Neural progenitor cell (in vitro differentiated cells): ENCODE results near the gene NDUFA7. TPM values are rescaled to one million over a fixed set of nuclear protein-coding genes. Genes with fewer than 3 reads are reported as not detected.
A peak's percentile ranks its signal among the peaks of the same experiment; 100 is the strongest.

ENCODE experiments used
- DNase-seq: peaks from one replicate; pipeline ENCODE4 v3.0.0-alpha.2; 2016; ENCODE audit warnings: low spot score
- H2AFZ ChIP-seq: fragments of 200-600 bp; sonication (generic); replicated peaks from 2 replicates; pipeline ENCODE4 v1.6.1; 2016; ENCODE audit warnings: antibody characterized with exemption
- H3F3A ChIP-seq: fragments of 200-600 bp; sonication (generic); 2 replicates; pipeline ENCODE4 v1.6.1; 2016; ENCODE audit warnings: antibody characterized with exemption, low read depth
- H3K27ac ChIP-seq: fragments of 200-600 bp; sonication (generic); 2 replicates; pipeline ENCODE4 v1.5.1; 2016; ENCODE audit warnings: mild to moderate bottlenecking
- H3K27me3 ChIP-seq: fragments of 200-600 bp; sonication (generic); 2 replicates; pipeline ENCODE4 v1.6.1; 2016; ENCODE audit warnings: mild to moderate bottlenecking, moderate library complexity
- H3K36me3 ChIP-seq: fragments of 200-600 bp; sonication (generic); 2 replicates; pipeline ENCODE4 v1.5.1; 2016
- H3K4me1 ChIP-seq: fragments of 200-600 bp; sonication (generic); 2 replicates; pipeline ENCODE4 v1.6.1; 2016; ENCODE audit warnings: mixed run types
- H3K4me2 ChIP-seq: fragments of 200-600 bp; sonication (generic); 2 replicates; pipeline ENCODE4 v1.6.1; 2016
- H3K4me3 ChIP-seq: fragments of 200-600 bp; sonication (generic); 2 replicates; pipeline ENCODE4 v1.5.1; 2016
- H3K79me2 ChIP-seq: fragments of 200-600 bp; sonication (generic); 2 replicates; pipeline ENCODE4 v1.6.1; 2016; ENCODE audit warnings: low read depth
- H3K9ac ChIP-seq: fragments of 200-600 bp; sonication (generic); 2 replicates; pipeline ENCODE4 v1.6.1; 2016
- H3K9me3 ChIP-seq: fragments of 200-600 bp; sonication (generic); 2 replicates; pipeline ENCODE4 v1.5.1; 2016; ENCODE audit warnings: low read depth
- H4K20me1 ChIP-seq: fragments of 200-600 bp; sonication (generic); 2 replicates; pipeline ENCODE4 v1.6.1; 2016; ENCODE audit warnings: low read depth
- H3K27ac Mint-ChIP-seq: 3 replicates; pipeline ENCODE4 v1.8.0; 2021; ENCODE audit warnings: mixed read lengths
- H3K27me3 Mint-ChIP-seq: 2 replicates; pipeline ENCODE4 v1.8.0; 2022; ENCODE audit warnings: low read depth, mild to moderate bottlenecking, inconsistent platforms, moderate library complexity, mixed read lengths; ENCODE audit not compliant: insufficient read depth
- H3K36me3 Mint-ChIP-seq: 3 replicates; pipeline ENCODE4 v1.8.0; 2021; ENCODE audit warnings: mixed read lengths
- H3K4me1 Mint-ChIP-seq: 3 replicates; pipeline ENCODE4 v1.8.0; 2021; ENCODE audit warnings: mixed read lengths
- H3K4me3 Mint-ChIP-seq: 3 replicates; pipeline ENCODE4 v1.8.0; 2021; ENCODE audit warnings: mild to moderate bottlenecking, moderate library complexity, mixed read lengths
- H3K9me3 Mint-ChIP-seq: 3 replicates; pipeline ENCODE4 v1.8.0; 2020; ENCODE audit warnings: mixed read lengths
- EZH2 ChIP-seq: fragments of 200-600 bp; sonication (generic); IDR thresholded peaks from 2 replicates; pipeline ENCODE4 v1.6.1; 2017; ENCODE audit warnings: antibody characterized with exemption, mild to moderate bottlenecking, moderate library complexity
- EZH2phosphoT487 ChIP-seq: fragments of 200-600 bp; sonication (generic); IDR thresholded peaks from 2 replicates; pipeline ENCODE4 v1.6.1; 2017; ENCODE audit warnings: antibody characterized with exemption
- total RNA-seq: library from RNA; depleted of rRNA; stranded (reverse); fragments of >200 nt; gene quantifications from 2 replicates; pipeline ENCODE4 v1.2.3, GENCODE V29; 2015; ENCODE audit warnings: low replicate concordance
- TF ChIP-seq, protein P1 (sequence below): fragments of 200-600 bp; sonication (generic); IDR thresholded peaks from 2 replicates; pipeline ENCODE4 v1.5.1; 2017; ENCODE audit warnings: antibody characterized with exemption, mild to moderate bottlenecking

Gene NDUFA7
- total RNA-seq, 1 donor from 2014 or later = 21.0 TPM

GRCh38 chr19:8366961-8367326 is 45.8 kb upstream of the NDUFA7 start:
- peaks cover 55% of the 10 kb centered on the region for H3K27me3 ChIP-seq
- no peak overlapping the region for H3K27ac ChIP-seq
- no peaks in the 10 kb centered on the region for H3K9me3 Mint-ChIP-seq
- no peaks in the 10 kb centered on the region for H3K9me3 ChIP-seq
- H3K4me3 Mint-ChIP-seq = no peak overlapping the region
- H3K27ac Mint-ChIP-seq = no peak overlapping the region
- no peaks in the 10 kb centered on the region for H3K79me2 ChIP-seq
- peak overlapping the region; percentile 51 for H3K4me2 ChIP-seq
- TF ChIP-seq EZH2phosphoT487 = no peak
- TF ChIP-seq, protein P1, sequence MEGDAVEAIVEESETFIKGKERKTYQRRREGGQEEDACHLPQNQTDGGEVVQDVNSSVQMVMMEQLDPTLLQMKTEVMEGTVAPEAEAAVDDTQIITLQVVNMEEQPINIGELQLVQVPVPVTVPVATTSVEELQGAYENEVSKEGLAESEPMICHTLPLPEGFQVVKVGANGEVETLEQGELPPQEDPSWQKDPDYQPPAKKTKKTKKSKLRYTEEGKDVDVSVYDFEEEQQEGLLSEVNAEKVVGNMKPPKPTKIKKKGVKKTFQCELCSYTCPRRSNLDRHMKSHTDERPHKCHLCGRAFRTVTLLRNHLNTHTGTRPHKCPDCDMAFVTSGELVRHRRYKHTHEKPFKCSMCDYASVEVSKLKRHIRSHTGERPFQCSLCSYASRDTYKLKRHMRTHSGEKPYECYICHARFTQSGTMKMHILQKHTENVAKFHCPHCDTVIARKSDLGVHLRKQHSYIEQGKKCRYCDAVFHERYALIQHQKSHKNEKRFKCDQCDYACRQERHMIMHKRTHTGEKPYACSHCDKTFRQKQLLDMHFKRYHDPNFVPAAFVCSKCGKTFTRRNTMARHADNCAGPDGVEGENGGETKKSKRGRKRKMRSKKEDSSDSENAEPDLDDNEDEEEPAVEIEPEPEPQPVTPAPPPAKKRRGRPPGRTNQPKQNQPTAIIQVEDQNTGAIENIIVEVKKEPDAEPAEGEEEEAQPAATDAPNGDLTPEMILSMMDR = no peak
- no peak for TF ChIP-seq EZH2
- H4K20me1 ChIP-seq = no peaks in the 10 kb centered on the region
- peaks cover 37% of the 10 kb centered on the region for H3K27me3 Mint-ChIP-seq
- peak overlapping the region; percentile 10 for H3K4me3 ChIP-seq
- H2AFZ ChIP-seq = peak overlapping the region; percentile 15
- H3F3A ChIP-seq = peaks cover 20% of the 10 kb centered on the region
- H3K4me1 Mint-ChIP-seq = peaks cover 26% of the 10 kb centered on the region
- peaks cover 10% of the 10 kb centered on the region for H3K4me1 ChIP-seq
- H3K36me3 Mint-ChIP-seq = no peaks in the 10 kb centered on the region
- no peak overlapping the region for H3K9ac ChIP-seq
- no peak for DNase-seq
- no peaks in the 10 kb centered on the region for H3K36me3 ChIP-seq

GRCh38 chr19:8366121-8366581 is 45.0 kb upstream of the NDUFA7 start:
- peaks cover 26% of the 10 kb centered on the region for H3K4me1 Mint-ChIP-seq
- H3K27ac ChIP-seq = no peak overlapping the region
- peaks cover 37% of the 10 kb centered on the region for H3K27me3 Mint-ChIP-seq

DNA sequence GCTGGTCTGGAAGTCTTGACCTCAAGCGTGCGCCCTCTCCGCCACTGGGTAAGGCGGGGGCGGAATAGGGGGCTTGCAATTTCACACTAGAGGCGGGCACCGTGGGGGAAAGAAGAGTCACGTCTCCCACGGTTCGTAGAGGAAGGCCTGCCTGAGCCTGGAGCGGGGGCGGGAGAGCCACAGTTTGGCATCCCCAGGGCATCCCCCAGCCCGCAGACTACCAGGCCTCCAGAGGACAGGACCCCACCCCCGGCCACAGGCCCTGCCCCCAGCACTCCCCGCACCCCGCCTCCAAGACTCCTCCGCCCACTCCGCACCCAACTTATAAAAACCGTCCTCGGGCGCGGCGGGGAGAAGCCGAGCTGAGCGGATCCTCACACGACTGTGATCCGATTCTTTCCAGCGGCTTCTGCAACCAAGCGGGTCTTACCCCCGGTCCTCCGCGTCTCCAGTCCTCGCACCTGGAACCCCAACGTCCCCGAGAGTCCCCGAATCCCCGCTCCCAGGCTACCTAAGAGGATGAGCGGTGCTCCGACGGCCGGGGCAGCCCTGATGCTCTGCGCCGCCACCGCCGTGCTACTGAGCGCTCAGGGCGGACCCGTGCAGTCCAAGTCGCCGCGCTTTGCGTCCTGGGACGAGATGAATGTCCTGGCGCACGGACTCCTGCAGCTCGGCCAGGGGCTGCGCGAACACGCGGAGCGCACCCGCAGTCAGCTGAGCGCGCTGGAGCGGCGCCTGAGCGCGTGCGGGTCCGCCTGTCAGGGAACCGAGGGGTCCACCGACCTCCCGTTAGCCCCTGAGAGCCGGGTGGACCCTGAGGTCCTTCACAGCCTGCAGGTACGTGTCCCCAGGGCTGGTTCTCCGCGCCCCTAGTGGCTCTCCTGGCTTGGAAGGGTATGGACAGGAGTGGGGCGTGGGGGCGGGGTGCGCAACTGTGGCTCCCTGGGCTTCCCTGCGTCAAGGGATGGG is 42.9 kb upstream of the NDUFA7 start, which contains the start of gene ANGPTL4:
Gene ANGPTL4, plus strand, starts transcription at position 353 of the 969 bp plus-strand sequence. Its CDS starts 167 bp downstream, at position 520.
- H3K36me3 Mint-ChIP-seq = no peaks in the 10 kb centered on the region
- peak; percentile 64 for TF ChIP-seq EZH2
- TF ChIP-seq, protein P1 = peak; percentile 31
- TF ChIP-seq EZH2phosphoT487 = no peak
- no peaks in the 10 kb centered on the region for H3K9me3 Mint-ChIP-seq
- Histone ChIP-seq H3K4me2 (peak within 1 kb of the TSS; percentile 75), H4K20me1 (no peaks in the 10 kb centered on the region), H3K27me3 (peaks cover 56% of the 10 kb centered on the region), H3K27ac (no peak within 1 kb of the TSS), H3K4me1 (peaks cover 10% of the 10 kb centered on the region), H3K9me3 (no peaks in the 10 kb centered on the region), H3F3A (peaks cover 20% of the 10 kb centered on the region), H3K4me3 (peak within 1 kb of the TSS; percentile 44), H3K79me2 (no peaks in the 10 kb centered on the region), H3K36me3 (no peaks in the 10 kb centered on the region), H2AFZ (peak within 1 kb of the TSS; percentile 20), H3K9ac (no peak within 1 kb of the TSS)
- H3K4me3 Mint-ChIP-seq = peak within 1 kb of the TSS; percentile 85
- H3K27ac Mint-ChIP-seq = no peak within 1 kb of the TSS
- peaks cover 22% of the 10 kb centered on the region for H3K4me1 Mint-ChIP-seq
- peak; percentile 83 for DNase-seq
- H3K27me3 Mint-ChIP-seq = peaks cover 39% of the 10 kb centered on the region

More at GRCh38 chr19:8366121-8366581, 45.0 kb upstream of the NDUFA7 start:
- TF ChIP-seq, protein P1 = no peak
- TF ChIP-seq EZH2phosphoT487 = no peak
- no peak for TF ChIP-seq EZH2
- Histone ChIP-seq H2AFZ (no peak overlapping the region), H3K4me1 (peaks cover 10% of the 10 kb centered on the region), H3K4me3 (no peak overlapping the region), H3K27me3 (peaks cover 56% of the 10 kb centered on the region), H3K36me3 (no peaks in the 10 kb centered on the region), H4K20me1 (no peaks in the 10 kb centered on the region), H3K9me3 (no peaks in the 10 kb centered on the region), H3K79me2 (no peaks in the 10 kb centered on the region), H3K9ac (no peak overlapping the region), H3F3A (peaks cover 20% of the 10 kb centered on the region), H3K4me2 (no peak overlapping the region)
- DNase-seq = no peak
- Mint-ChIP-seq H3K27ac (no peak overlapping the region), H3K36me3 (no peaks in the 10 kb centered on the region), H3K4me3 (no peak overlapping the region), H3K9me3 (no peaks in the 10 kb centered on the region)
